WTC11 (cell line): Measurements from ENCODE around the gene ARHGAP18.

Experiments
- NR2C2 ChIP-seq: sonication (generic); formaldehyde crosslinking; IDR thresholded peaks from 2 replicates; pipeline ENCODE4 v1.8.0; 2022; ENCODE audit warnings: mild to moderate bottlenecking, missing genetic modification reagents
- TF ChIP-seq, protein P1 (sequence below): fragments of 200-600 bp; IDR thresholded peaks from 2 replicates; pipeline ENCODE4 v1.8.0; 2022; ENCODE audit warnings: antibody characterized with exemption

- TF ChIP-seq, protein P1, sequence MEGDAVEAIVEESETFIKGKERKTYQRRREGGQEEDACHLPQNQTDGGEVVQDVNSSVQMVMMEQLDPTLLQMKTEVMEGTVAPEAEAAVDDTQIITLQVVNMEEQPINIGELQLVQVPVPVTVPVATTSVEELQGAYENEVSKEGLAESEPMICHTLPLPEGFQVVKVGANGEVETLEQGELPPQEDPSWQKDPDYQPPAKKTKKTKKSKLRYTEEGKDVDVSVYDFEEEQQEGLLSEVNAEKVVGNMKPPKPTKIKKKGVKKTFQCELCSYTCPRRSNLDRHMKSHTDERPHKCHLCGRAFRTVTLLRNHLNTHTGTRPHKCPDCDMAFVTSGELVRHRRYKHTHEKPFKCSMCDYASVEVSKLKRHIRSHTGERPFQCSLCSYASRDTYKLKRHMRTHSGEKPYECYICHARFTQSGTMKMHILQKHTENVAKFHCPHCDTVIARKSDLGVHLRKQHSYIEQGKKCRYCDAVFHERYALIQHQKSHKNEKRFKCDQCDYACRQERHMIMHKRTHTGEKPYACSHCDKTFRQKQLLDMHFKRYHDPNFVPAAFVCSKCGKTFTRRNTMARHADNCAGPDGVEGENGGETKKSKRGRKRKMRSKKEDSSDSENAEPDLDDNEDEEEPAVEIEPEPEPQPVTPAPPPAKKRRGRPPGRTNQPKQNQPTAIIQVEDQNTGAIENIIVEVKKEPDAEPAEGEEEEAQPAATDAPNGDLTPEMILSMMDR = no peak
- no peak for TF ChIP-seq NR2C2 (CRISPR knock-in tag)
These were observed 75.4 kb downstream of the ARHGAP18 start for GRCh38 chr6:129634411-129635230.
